CD4-positive, alpha-beta T cell (primary cell): Measurements from ENCODE around the gene GPR153. TPM values are rescaled to one million over a fixed set of nuclear protein-coding genes. Genes with fewer than 3 reads are reported as not detected.

ENCODE experiments used
- ATAC-seq: fragments of 200-7000 bp; cut with Tn5 transposase; one replicate; pipeline ENCODE4 v1.10.0; 2022; ENCODE audit warnings: mild to moderate bottlenecking; ENCODE audit not compliant: poor library complexity
- CTCF ChIA-PET: fragments of 350-600 bp; sonication (Branson Sonifier 250); formaldehyde crosslinking; loops from one replicate; lab custom pipeline; 2021; ENCODE audit warnings: antibody characterized with exemption, inconsistent platforms; lab: Charles Lee
- POLR2A ChIA-PET: fragments of 350-600 bp; sonication (Branson Sonifier 250); formaldehyde crosslinking; loops from one replicate; lab custom pipeline; 2021; ENCODE audit warnings: antibody characterized with exemption, inconsistent platforms; lab: Charles Lee
- DNase-seq, 14 experiments: peaks; one replicate each; pipeline ENCODE4 v3.0.0-alpha.2; 2013 to 2020; ENCODE audit warnings: mixed read lengths in 2 of 14
- H3K27ac ChIP-seq, 2 donors: one replicate each; pipeline versions ENCODE4 v1.5.1 to v1.7.0; 2013; ENCODE audit warnings: low read length in 2 of 2, low read depth in 1 of 2, mild to moderate bottlenecking in 1 of 2
- H3K27me3 ChIP-seq, 2 experiments: 1 replicate in 1 of 2; 2 replicates in 1 of 2; pipeline versions ENCODE4 v1.6.1 to v1.7.0; 2013; ENCODE audit warnings: low read length in 2 of 2, control low read depth in 1 of 2, mild to moderate bottlenecking in 1 of 2, moderate library complexity in 1 of 2; ENCODE audit not compliant: insufficient read depth in 2 of 2, control insufficient read depth in 1 of 2
- H3K36me3 ChIP-seq: one replicate; pipeline ENCODE4 v1.6.1; 2013; ENCODE audit warnings: low read length, control low read depth; ENCODE audit not compliant: insufficient read depth
- H3K4me1 ChIP-seq: one replicate; pipeline ENCODE4 v1.6.1; 2013; ENCODE audit warnings: low read length, control low read depth; ENCODE audit not compliant: insufficient read depth
- H3K4me3 ChIP-seq: one replicate; pipeline ENCODE4 v1.5.1; 2013; ENCODE audit warnings: mild to moderate bottlenecking, low read length, moderate library complexity
- H3K9me3 ChIP-seq, 2 experiments: 1 replicate in 1 of 2; 2 replicates in 1 of 2; pipeline versions ENCODE4 v1.6.1 to v1.7.0; 2013; ENCODE audit warnings: low read length in 2 of 2, mild to moderate bottlenecking in 2 of 2, control low read depth in 1 of 2, moderate library complexity in 1 of 2; ENCODE audit not compliant: control insufficient read depth in 1 of 2, insufficient read depth in 1 of 2
- H3K27ac Mint-ChIP-seq: one replicate; pipeline ENCODE4 v1.8.0; 2020; ENCODE audit warnings: mixed read lengths
- H3K27me3 Mint-ChIP-seq: one replicate; pipeline ENCODE4 v1.8.0; 2021; ENCODE audit warnings: mixed read lengths
- H3K36me3 Mint-ChIP-seq: one replicate; pipeline ENCODE4 v1.8.0; 2021; ENCODE audit warnings: low read depth, mixed read lengths
- H3K4me1 Mint-ChIP-seq: one replicate; pipeline ENCODE4 v1.8.0; 2021; ENCODE audit warnings: low read depth, mixed read lengths
- H3K4me3 Mint-ChIP-seq: one replicate; pipeline ENCODE4 v1.8.0; 2020; ENCODE audit warnings: mild to moderate bottlenecking, mixed read lengths
- H3K9me3 Mint-ChIP-seq: one replicate; pipeline ENCODE4 v1.8.0; 2020; ENCODE audit warnings: mixed read lengths
- CTCF ChIP-seq: fragments of 200-600 bp; IDR thresholded peaks from one replicate; pipeline ENCODE4 v1.8.0; 2022; ENCODE audit warnings: antibody characterized with exemption, mild to moderate bottlenecking
- intact Hi-C, 2 experiments: fragments of 100-400 bp; cut with DNase I in 1 of 2; cut with micrococcal nuclease in 1 of 2; formaldehyde crosslinking; loops; one replicate each; pipeline versions ENCODE4 v1.15.1 to v1.9.0; 2023 to 2025; cut with DNase I, micrococcal nuclease
- total RNA-seq, 174 experiments: library from RNA in 2 of 174; stranded (reverse) in 2 of 174; gene quantifications; one replicate each; pipeline ENCODE4 v1.2.3 and lab custom pipeline; 2021 to 2026

The GPR153 gene
- total RNA-seq, 2 experiments from 2014 or later = 0.14 to 0.19 TPM

DNA sequence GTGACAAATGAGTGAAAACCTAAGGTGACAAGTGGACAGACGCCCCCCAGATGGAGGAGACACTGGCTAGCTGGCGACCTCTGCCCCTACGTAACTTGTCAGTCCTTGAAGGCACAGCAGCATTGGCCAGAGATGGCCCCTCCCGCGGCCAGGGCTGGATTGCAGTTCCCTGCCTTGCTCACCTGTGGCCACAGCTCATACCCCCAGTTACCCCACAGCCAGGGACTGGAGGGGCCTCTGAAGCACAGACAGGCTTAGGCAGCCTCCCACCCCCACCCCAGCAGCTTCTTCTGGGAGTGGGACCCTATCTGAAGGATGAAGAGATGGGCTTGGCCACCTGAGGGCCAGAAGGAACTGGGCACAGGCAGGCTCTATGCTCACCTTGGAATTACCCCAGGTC lies 13.2 kb downstream of the GPR153 start:
- H3K4me3 Mint-ChIP-seq = no peak overlapping the region
- ChIA-PET CTCF (interaction anchor here (0.6 to 1.4 kb wide), 2 partner anchors 49 to 125 kb away, joined by 3 to 8 read pairs; partner anchors contain the start of gene RPL22), POLR2A (no interaction called here)
- no peak overlapping the region for H3K27ac Mint-ChIP-seq
- Histone ChIP-seq H3K4me3 (no peak overlapping the region), H3K27ac (no peak overlapping the region), H3K9me3 (peaks cover 0 to 26% of the 10 kb centered on the region in 2 experiments), H3K27me3 (peaks cover 67 to 78% of the 10 kb centered on the region in 2 experiments), H3K4me1 (peaks cover 28% of the 10 kb centered on the region), H3K36me3 (no peaks in the 10 kb centered on the region)
- no peak for DNase-seq
- H3K4me1 Mint-ChIP-seq = peaks cover 15% of the 10 kb centered on the region
- no peak for ATAC-seq
- intact Hi-C loops = loop anchor here (1.0 to 5.0 kb wide), 5 partner anchors 96 to 735 kb away; no protein-coding TSS in a partner anchor
- H3K9me3 Mint-ChIP-seq = no peaks in the 10 kb centered on the region
- TF ChIP-seq CTCF = no peak
- H3K27me3 Mint-ChIP-seq = peaks cover 70% of the 10 kb centered on the region
- no peaks in the 10 kb centered on the region for H3K36me3 Mint-ChIP-seq

DNA sequence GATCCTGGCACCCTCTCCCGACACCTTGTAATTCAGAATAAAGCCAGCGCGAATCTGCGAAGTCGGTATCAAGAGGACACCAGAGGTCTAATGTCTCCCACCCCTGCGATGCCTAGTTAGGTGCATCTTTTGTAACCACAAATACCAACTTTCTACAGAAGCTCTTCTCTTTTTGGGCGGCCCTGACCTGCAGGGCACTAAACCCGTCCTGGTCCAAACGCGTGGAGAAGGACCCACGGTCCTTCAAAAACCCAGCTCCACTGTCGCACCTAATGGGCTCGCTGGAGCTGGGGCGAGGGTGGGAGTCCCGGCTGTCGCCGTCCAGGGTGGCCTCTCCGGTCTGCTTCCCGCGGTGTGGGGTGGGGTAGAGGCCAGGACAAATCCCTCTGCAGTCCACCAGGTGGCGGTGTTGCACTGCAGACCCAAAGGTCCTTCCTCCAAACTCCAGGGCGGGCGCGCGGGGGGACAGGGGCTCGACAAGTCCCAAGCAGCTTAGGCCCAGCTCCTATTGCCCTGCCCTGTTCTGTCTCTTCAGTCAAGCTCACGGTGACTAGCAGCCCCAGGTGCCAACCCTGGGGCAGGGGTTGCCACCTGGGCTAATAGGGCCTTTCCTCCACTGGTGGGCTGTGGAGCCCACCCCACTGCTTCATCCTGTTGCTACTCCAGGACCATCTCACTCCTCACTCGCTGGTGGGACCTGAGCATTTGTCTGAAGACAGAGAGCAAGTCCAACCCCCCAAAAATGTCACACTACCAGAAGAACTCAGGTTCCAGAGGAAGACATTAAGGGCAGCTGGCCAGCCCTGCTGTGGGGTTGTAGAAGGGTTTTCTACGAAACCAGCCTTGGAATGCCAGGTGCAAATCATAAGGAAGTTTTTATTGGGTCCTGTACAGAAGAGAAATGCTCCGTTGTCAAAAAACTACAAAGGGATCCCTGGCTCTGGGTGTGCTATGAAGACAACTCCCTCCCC lies 14.1 kb downstream of the GPR153 start:
- peaks cover 68% of the 10 kb centered on the region for H3K27me3 Mint-ChIP-seq
- H3K9me3 Mint-ChIP-seq = no peaks in the 10 kb centered on the region
- CTCF ChIA-PET = interaction anchor here (0.5 to 1.7 kb wide), 11 partner anchors 11 to 246 kb away, joined by 3 to 8 read pairs (median 5); partner anchors contain the start of genes ICMT and RPL22
- peaks cover 15% of the 10 kb centered on the region for H3K4me1 Mint-ChIP-seq
- Histone ChIP-seq H3K27me3 (peaks cover 68 to 78% of the 10 kb centered on the region in 2 experiments), H3K27ac (no peak overlapping the region), H3K4me1 (peaks cover 32% of the 10 kb centered on the region), H3K4me3 (no peak overlapping the region), H3K36me3 (no peaks in the 10 kb centered on the region), H3K9me3 (peaks cover 0 to 29% of the 10 kb centered on the region in 2 experiments)
- intact Hi-C loops = loop anchor here (1.0 to 5.0 kb wide), 7 partner anchors 97 to 734 kb away; no protein-coding TSS in a partner anchor
- peak; percentile 85 for TF ChIP-seq CTCF
- peak overlapping the region; percentile 81 for H3K4me3 Mint-ChIP-seq
- POLR2A ChIA-PET = interaction anchor here (1.7 kb wide), 1 partner anchor 101 kb away, joined by 5 read pairs; no protein-coding TSS in a partner anchor
- H3K27ac Mint-ChIP-seq = peak overlapping the region; percentile 71
- DNase-seq (peak; percentile 68 to 89 (median 74)), ATAC-seq (peak; percentile 79)
- H3K36me3 Mint-ChIP-seq = no peaks in the 10 kb centered on the region

DNA sequence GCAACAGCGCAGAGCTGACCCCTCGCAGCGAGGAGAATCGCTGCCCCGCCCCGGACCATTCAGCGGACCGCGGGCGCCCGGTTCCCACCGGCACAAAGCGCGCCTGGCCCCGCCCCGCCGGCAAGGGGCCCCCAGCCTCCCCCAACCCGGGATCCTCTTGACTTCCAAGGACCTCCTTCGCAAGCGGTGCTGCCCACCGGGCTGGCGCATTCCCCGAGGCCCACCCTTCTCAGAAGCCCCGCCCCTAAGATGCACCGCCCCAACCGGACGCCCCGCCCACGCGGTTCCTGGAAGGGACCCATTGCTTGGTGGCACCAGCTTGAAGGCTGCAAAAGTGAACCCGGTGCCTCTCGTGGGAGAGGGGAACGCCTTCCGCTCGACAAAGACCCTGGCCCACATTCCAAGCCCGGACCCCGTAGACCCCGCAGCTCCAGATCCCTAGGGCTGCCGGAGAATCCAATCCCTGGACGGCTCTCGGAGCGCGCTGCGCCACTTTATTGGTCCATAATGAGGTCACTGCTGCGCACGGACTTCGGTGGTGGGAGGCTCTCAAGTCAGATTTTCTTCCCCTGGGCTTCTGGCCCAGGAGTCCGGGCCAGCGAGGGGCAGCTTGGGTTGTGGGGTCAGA lies 14.9 kb downstream of the GPR153 start:
- ATAC-seq = no peak
- intact Hi-C loops = loop anchor here (1.0 to 5.0 kb wide), 9 partner anchors 97 to 734 kb away; no protein-coding TSS in a partner anchor

More for the DNA sequence above, 14.9 kb downstream of the GPR153 start:
- H3K27me3 Mint-ChIP-seq = peaks cover 73% of the 10 kb centered on the region
- H3K27me3 ChIP-seq = peaks cover 71 to 84% of the 10 kb centered on the region in 2 experiments
- TF ChIP-seq CTCF = no peak
- POLR2A ChIA-PET = interaction anchor here (1.7 kb wide), 1 partner anchor 102 kb away, joined by 5 read pairs; no protein-coding TSS in a partner anchor
- no peaks in the 10 kb centered on the region for H3K9me3 Mint-ChIP-seq
- peaks cover 0 to 37% of the 10 kb centered on the region in 2 experiments for H3K9me3 ChIP-seq
- peaks cover 22% of the 10 kb centered on the region for H3K4me1 Mint-ChIP-seq
- H3K36me3 ChIP-seq = no peaks in the 10 kb centered on the region
- no peak overlapping the region for H3K27ac Mint-ChIP-seq
- CTCF ChIA-PET = interaction anchor here (0.5 to 1.7 kb wide), 10 partner anchors 10 to 247 kb away, joined by 3 to 8 read pairs (median 6); partner anchors contain the start of genes ICMT and RPL22
- peaks cover 35% of the 10 kb centered on the region for H3K4me1 ChIP-seq
- no peak overlapping the region for H3K27ac ChIP-seq
- no peaks in the 10 kb centered on the region for H3K36me3 Mint-ChIP-seq
- peak in 6 of 14 experiments; percentile 25 to 62 (median 36) for DNase-seq
- H3K4me3 ChIP-seq = no peak overlapping the region
- H3K4me3 Mint-ChIP-seq = peak overlapping the region; percentile 81
